GM12878 (cell line): Measurements from ENCODE around the gene CCDC54.

Source experiments
- BACH1 ChIP-seq: fragments of 450-650 bp; IDR thresholded peaks from 2 replicates; pipeline ENCODE4 v1.6.1; 2017; ENCODE audit warnings: mild to moderate bottlenecking, borderline replicate concordance
- CTCF ChIP-seq, 3 experiments: IDR thresholded peaks in 2 of 3; conservative IDR thresholded peaks in 1 of 3; 2 replicates each; pipeline ENCODE4 v1.5.1; 2011; ENCODE audit warnings: low read depth in 3 of 3, low read length in 3 of 3, mild to moderate bottlenecking in 3 of 3, control low read depth in 2 of 3, moderate library complexity in 2 of 3, inconsistent platforms in 1 of 3, mixed read lengths in 1 of 3; ENCODE audit not compliant: control insufficient read depth in 2 of 3, insufficient read depth in 1 of 3; ENCODE audit errors: extremely low read depth in 1 of 3
- LARP7 ChIP-seq: fragments of 450-650 bp; IDR thresholded peaks from 2 replicates; pipeline ENCODE4 v1.6.1; 2017; ENCODE audit warnings: mild to moderate bottlenecking
- MAX ChIP-seq: IDR thresholded peaks from 2 replicates; pipeline ENCODE4 v1.6.1; 2012; ENCODE audit warnings: low read depth, low read length, improper control_type of control experiment
- PBX3 ChIP-seq: IDR thresholded peaks from 2 replicates; pipeline ENCODE4 v1.6.1; 2011; ENCODE audit warnings: mild to moderate bottlenecking, low read depth, low read length, moderate library complexity; ENCODE audit not compliant: insufficient replicate concordance
- PKNOX1 ChIP-seq: fragments of 450-650 bp; IDR thresholded peaks from 2 replicates; pipeline ENCODE4 v1.6.1; 2016; ENCODE audit warnings: mild to moderate bottlenecking
- POLR2A ChIP-seq: IDR thresholded peaks from 2 replicates; pipeline ENCODE4 v1.6.1; 2011; ENCODE audit warnings: low read depth, mild to moderate bottlenecking, low read length
- RCOR1 ChIP-seq: conservative IDR thresholded peaks from 2 replicates; pipeline ENCODE4 v1.6.1; 2012; ENCODE audit warnings: low read depth, low read length, improper control_type of control experiment
- SMC3 ChIP-seq: IDR thresholded peaks from 2 replicates; pipeline ENCODE4 v1.6.1; 2011; ENCODE audit warnings: low read length, improper control_type of control experiment, borderline replicate concordance
- TAF1 ChIP-seq: IDR thresholded peaks from 2 replicates; pipeline ENCODE4 v1.6.1; 2011; ENCODE audit warnings: mild to moderate bottlenecking, low read depth, low read length, borderline replicate concordance
- ZNF24 ChIP-seq: fragments of 450-650 bp; IDR thresholded peaks from 2 replicates; pipeline ENCODE4 v1.6.1; 2017; ENCODE audit warnings: antibody characterized with exemption, mild to moderate bottlenecking
- ZZZ3 ChIP-seq: IDR thresholded peaks from 2 replicates; pipeline ENCODE4 v1.6.1; 2011; ENCODE audit warnings: low read depth; ENCODE audit not compliant: control insufficient read depth, insufficient read length

GRCh38 chr3:107416138-107416537, 38.9 kb downstream of the CCDC54 start:
- TF ChIP-seq MAX: no peak
- TF ChIP-seq POLR2A: no peak
- TF ChIP-seq CTCF (IDR thresholded peaks at IDR 0.05 in 2 of 3, conservative IDR thresholded peaks at IDR 0.05 in 1 of 3; ENCODE audit: control insufficient read depth in 2 of 3, extremely low read depth in 1 of 3, insufficient read depth in 1 of 3, low read depth in 3 of 3, low read length in 3 of 3): no peak
- no peak for TF ChIP-seq PBX3
- TF ChIP-seq BACH1: no peak
- TF ChIP-seq TAF1: no peak
- TF ChIP-seq PKNOX1: no peak
- no peak for TF ChIP-seq SMC3
- no peak for TF ChIP-seq ZNF24
- no peak for TF ChIP-seq LARP7
- no peak for TF ChIP-seq RCOR1
- no peak for TF ChIP-seq ZZZ3
